IMR-90 (cell line): ENCODE data around the gene SCN4A. TPM values are rescaled to one million over a fixed set of nuclear protein-coding genes. Genes with fewer than 3 reads are reported as not detected.

ENCODE experiments used
- ATAC-seq: fragments of 200-7000 bp; cut with Tn5 transposase; 2 replicates; pipeline ENCODE4 v1.9.1; 2020; ENCODE audit warnings: low read depth, mild to moderate bottlenecking, moderate library complexity
- BruUV-seq: library from RNA; stranded (reverse); fragments of 400-500 nt; replicated peaks from 2 replicates; lab custom pipeline; 2021; lab: Mats Ljungman, UMichigan
- CTCF ChIA-PET: fragments of 300-600 bp; formaldehyde crosslinking; extraction: SDS; loops from one replicate; lab custom pipeline; 2021; ENCODE audit warnings: antibody characterized with exemption; lab: Yijun Ruan, JAX
- POLR2A ChIA-PET: fragments of 300-600 bp; sonication (Branson Sonifier 250); formaldehyde crosslinking; loops from one replicate; lab custom pipeline; 2022; ENCODE audit warnings: antibody characterized with exemption; ENCODE audit not compliant: unreplicated experiment; lab: Charles Lee
- DNase-seq: peaks from one replicate; pipeline ENCODE4 v3.0.0; 2013
- H2AFZ ChIP-seq: replicated peaks from 2 replicates; pipeline ENCODE3; 2013; ENCODE audit warnings: low read length, mild to moderate bottlenecking; ENCODE audit not compliant: poor library complexity
- H2AK5ac ChIP-seq: 2 replicates; pipeline ENCODE4 v1.6.1; 2013; ENCODE audit warnings: low read depth, low read length, inconsistent platforms
- H2AK9ac ChIP-seq: replicated peaks from 2 replicates; pipeline ENCODE3; 2013; ENCODE audit warnings: mild to moderate bottlenecking, low read depth, low read length, moderate library complexity; ENCODE audit not compliant: poor library complexity
- H2BK120ac ChIP-seq: 2 replicates; pipeline ENCODE4 v1.6.1; 2013; ENCODE audit warnings: low read depth, low read length, inconsistent platforms
- H2BK15ac ChIP-seq: 3 replicates; pipeline ENCODE4 v1.6.1; 2013; ENCODE audit warnings: low read depth, low read length, inconsistent platforms
- H2BK20ac ChIP-seq: 2 replicates; pipeline ENCODE4 v1.6.1; 2013; ENCODE audit warnings: low read depth, mild to moderate bottlenecking, inconsistent platforms, low read length, moderate library complexity
- H2BK5ac ChIP-seq: 2 replicates; pipeline ENCODE4 v1.6.1; 2013; ENCODE audit warnings: mild to moderate bottlenecking, low read depth, low read length, inconsistent platforms; ENCODE audit not compliant: poor library complexity, severe bottlenecking
- H3K14ac ChIP-seq: replicated peaks from 2 replicates; pipeline ENCODE4 v1.6.1; 2013; ENCODE audit warnings: low read depth, low read length, inconsistent platforms
- H3K18ac ChIP-seq: 2 replicates; pipeline ENCODE4 v1.6.1; 2013; ENCODE audit warnings: low read depth, low read length, control low read depth
- H3K23ac ChIP-seq: 2 replicates; pipeline ENCODE4 v1.6.1; 2013; ENCODE audit warnings: low read depth, low read length, inconsistent platforms
- H3K27ac ChIP-seq: 2 replicates; pipeline ENCODE4 v1.5.1; 2013; ENCODE audit warnings: mild to moderate bottlenecking, control low read depth, low read length; ENCODE audit not compliant: insufficient read depth
- H3K27me3 ChIP-seq: 2 replicates; pipeline ENCODE4 v1.6.1; 2013; ENCODE audit warnings: low read length; ENCODE audit not compliant: control insufficient read depth, insufficient read depth
- H3K36me3 ChIP-seq: 2 replicates; pipeline ENCODE4 v1.6.1; 2013; ENCODE audit warnings: low read length, mixed read lengths; ENCODE audit not compliant: control insufficient read depth, insufficient read depth
- H3K4ac ChIP-seq: 2 replicates; pipeline ENCODE4 v1.6.1; 2013; ENCODE audit warnings: low read depth, low read length, inconsistent platforms
- H3K4me1 ChIP-seq: 2 replicates; pipeline ENCODE4 v1.6.1; 2013; ENCODE audit warnings: low read length, mixed read lengths; ENCODE audit not compliant: control insufficient read depth, insufficient read depth
- H3K4me2 ChIP-seq: 2 replicates; pipeline ENCODE4 v1.6.1; 2013; ENCODE audit warnings: low read depth, mild to moderate bottlenecking, control low read depth, low read length, moderate library complexity
- H3K4me3 ChIP-seq: 2 replicates; pipeline ENCODE4 v1.5.1; 2013; ENCODE audit warnings: low read depth, mild to moderate bottlenecking, control low read depth, low read length, moderate library complexity; ENCODE audit not compliant: insufficient read depth
- H3K56ac ChIP-seq: 2 replicates; pipeline ENCODE4 v1.6.1; 2013; ENCODE audit warnings: low read length, inconsistent platforms; ENCODE audit not compliant: insufficient read depth; ENCODE audit errors: extremely low read depth
- H3K79me1 ChIP-seq, 2 experiments: 2 replicates each; pipeline ENCODE4 v1.6.1; 2013; ENCODE audit warnings: low read length in 2 of 2, inconsistent platforms in 1 of 2, low read depth in 1 of 2
- H3K9ac ChIP-seq: 2 replicates; pipeline ENCODE4 v1.6.1; 2013; ENCODE audit warnings: low read depth, low read length, control low read depth
- H3K9me1 ChIP-seq: 2 replicates; pipeline ENCODE4 v1.6.1; 2013; ENCODE audit warnings: low read length, inconsistent platforms; ENCODE audit not compliant: insufficient read depth
- H3K9me3 ChIP-seq: 2 replicates; pipeline ENCODE4 v1.6.1; 2013; ENCODE audit warnings: low read length; ENCODE audit not compliant: control insufficient read depth, insufficient read depth
- H4K20me1 ChIP-seq: 2 replicates; pipeline ENCODE4 v1.6.1; 2013; ENCODE audit warnings: low read length, inconsistent platforms; ENCODE audit not compliant: insufficient read depth
- H4K5ac ChIP-seq: 2 replicates; pipeline ENCODE4 v1.6.1; 2013; ENCODE audit warnings: mild to moderate bottlenecking, low read depth, low read length, control low read depth
- H4K8ac ChIP-seq, 2 experiments: 2 replicates each; pipeline ENCODE4 v1.6.1; 2013; ENCODE audit warnings: low read depth in 2 of 2, low read length in 2 of 2, control low read depth in 1 of 2, inconsistent platforms in 1 of 2
- H4K91ac ChIP-seq: 2 replicates; pipeline ENCODE4 v1.6.1; 2013; ENCODE audit warnings: low read depth, low read length, inconsistent platforms; ENCODE audit not compliant: insufficient read depth
- BHLHE40 ChIP-seq: fragments of 150-350 bp; IDR thresholded peaks from 2 replicates; pipeline ENCODE4 v1.6.1; 2016; ENCODE audit warnings: mild to moderate bottlenecking, low read depth, low read length
- CEBPB ChIP-seq: IDR thresholded peaks from 2 replicates; pipeline ENCODE4 v1.6.1; 2012; ENCODE audit warnings: low read depth, low read length, improper control_type of control experiment
- CHD1 ChIP-seq: IDR thresholded peaks from 2 replicates; pipeline ENCODE4 v1.6.1; 2012; ENCODE audit warnings: low read depth, low read length, improper control_type of control experiment
- CTCF ChIP-seq: conservative IDR thresholded peaks from 2 replicates; pipeline ENCODE4 v1.5.1; 2012; ENCODE audit warnings: mild to moderate bottlenecking, low read depth, low read length, improper control_type of control experiment
- ELK1 ChIP-seq: fragments of 150-350 bp; IDR thresholded peaks from 2 replicates; pipeline ENCODE4 v1.6.1; 2016; ENCODE audit warnings: low read depth, mild to moderate bottlenecking, low read length, moderate library complexity, borderline replicate concordance
- FOS ChIP-seq: fragments of 150-350 bp; IDR thresholded peaks from 2 replicates; pipeline ENCODE4 v1.6.1; 2016; ENCODE audit warnings: low read depth, low read length
- MAFK ChIP-seq: IDR thresholded peaks from 2 replicates; pipeline ENCODE4 v1.6.1; 2012; ENCODE audit warnings: low read depth, low read length, improper control_type of control experiment
- MAZ ChIP-seq: IDR thresholded peaks from 2 replicates; pipeline ENCODE4 v1.6.1; 2012; ENCODE audit warnings: low read depth, mild to moderate bottlenecking, low read length, improper control_type of control experiment, moderate library complexity, borderline replicate concordance
- MXI1 ChIP-seq: IDR thresholded peaks from 2 replicates; pipeline ENCODE4 v1.6.1; 2012; ENCODE audit warnings: low read depth, mild to moderate bottlenecking, low read length, moderate library complexity, borderline replicate concordance
- NFE2L2 ChIP-seq: fragments of 150-350 bp; IDR thresholded peaks from 2 replicates; pipeline ENCODE4 v1.6.1; 2016; ENCODE audit warnings: low read depth, mild to moderate bottlenecking, low read length
- POLR2A ChIP-seq: IDR thresholded peaks from 2 replicates; pipeline ENCODE4 v1.6.1; 2012; ENCODE audit warnings: mild to moderate bottlenecking, low read depth, low read length
- RAD21 ChIP-seq: IDR thresholded peaks from 2 replicates; pipeline ENCODE4 v1.6.1; 2012; ENCODE audit warnings: low read length, improper control_type of control experiment
- RCOR1 ChIP-seq: IDR thresholded peaks from 2 replicates; pipeline ENCODE4 v1.6.1; 2012; ENCODE audit warnings: mild to moderate bottlenecking, low read length, improper control_type of control experiment; ENCODE audit not compliant: insufficient replicate concordance
- RFX5 ChIP-seq: IDR thresholded peaks from 2 replicates; pipeline ENCODE4 v1.8.0; 2012; ENCODE audit warnings: low read depth, mild to moderate bottlenecking, low read length, moderate library complexity
- SMC3 ChIP-seq: fragments of 150-350 bp; IDR thresholded peaks from 2 replicates; pipeline ENCODE4 v1.6.1; 2016; ENCODE audit warnings: low read depth, mild to moderate bottlenecking, antibody characterized with exemption, low read length, moderate library complexity
- USF2 ChIP-seq: fragments of 150-350 bp; IDR thresholded peaks from 2 replicates; pipeline ENCODE4 v1.6.1; 2017; ENCODE audit warnings: mild to moderate bottlenecking, antibody characterized with exemption, low read length, low read depth
- WGBS, 2 experiments: methylation state at CpG; one replicate each; pipeline versions ENCODE4 v1.1.5 to v1.1.7; 2013; ENCODE audit warnings: missing lambda C conversion rate in 2 of 2; ENCODE audit not compliant: insufficient read length in 1 of 2; ENCODE audit errors: extremely low coverage in 2 of 2; 5-methylcytosine and 5-hydroxymethylcytosine counted together
- dilution Hi-C: fragments of 300-500 bp; cut with HindIII; formaldehyde crosslinking; loops from one replicate; pipeline ENCODE4 v1.14.3; 2018; ENCODE audit warnings: low sequenced_read_pairs; ENCODE audit not compliant: unreplicated experiment
- in situ Hi-C: fragments of 300-500 bp; cut with MboI; formaldehyde crosslinking; loops from 3 replicates; pipeline ENCODE4 v1.14.3; 2019; ENCODE audit warnings: low sequenced_read_pairs, inconsistent platforms, mixed read lengths
- intact Hi-C: fragments of 100-400 bp; cut with micrococcal nuclease; formaldehyde crosslinking; loops from 2 replicates; pipeline ENCODE4 v1.10.0; 2022
- polyA plus RNA-seq, 3 experiments: library from polyadenylated mRNA; depleted of rRNA; stranded (reverse); fragments of >200 nt; gene quantifications; 2 replicates each; pipeline ENCODE4 v1.2.3, GENCODE V29; 2012; ENCODE audit warnings: low replicate concordance in 1 of 3
- total RNA-seq: library from RNA; depleted of rRNA; stranded (reverse); fragments of >200 nt; gene quantifications from 2 replicates; pipeline ENCODE4 v1.2.3, GENCODE V29; 2012

Gene SCN4A
- total and polyA plus RNA-seq, 2 of the 4 experiments (the other 2 are of a cell fraction): not detected

DNA sequence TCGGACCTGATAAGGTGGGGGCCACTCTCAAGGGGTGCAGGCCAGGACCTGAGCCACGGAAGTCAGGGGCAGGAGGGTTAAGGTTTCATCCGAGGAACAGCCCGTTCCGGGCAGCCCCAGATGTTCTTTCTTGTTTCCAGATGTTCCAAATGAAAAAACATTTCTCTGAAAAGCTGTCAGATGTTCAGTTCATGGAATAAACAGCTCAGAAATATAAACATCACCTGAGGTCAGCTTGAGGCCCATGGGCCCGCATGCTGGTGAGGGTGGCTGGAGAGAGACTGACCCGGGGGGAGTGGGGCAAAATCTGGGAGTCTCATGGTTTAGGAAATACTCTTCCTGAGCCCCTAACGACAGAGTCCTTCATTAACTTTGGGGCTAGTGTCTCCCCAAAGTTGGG, 39.1 kb downstream of the SCN4A start:
- Histone ChIP-seq H3K4me3 (no peak overlapping the region), H4K8ac (no peak overlapping the region), H3K27me3 (peaks cover 44% of the 10 kb centered on the region), H2BK20ac (no peak overlapping the region), H2BK15ac (no peak overlapping the region), H3K79me1 (no peaks in the 10 kb centered on the region), H3K9me3 (no peaks in the 10 kb centered on the region), H3K23ac (no peak overlapping the region), H3K36me3 (no peaks in the 10 kb centered on the region), H2BK120ac (no peak overlapping the region), H2AK5ac (no peak overlapping the region), H2AK9ac (no peak overlapping the region), H3K27ac (no peak overlapping the region), H2AFZ (peak overlapping the region; percentile 43), H3K18ac (no peak overlapping the region), H4K91ac (no peak overlapping the region), H2BK5ac (no peak overlapping the region), H4K20me1 (no peaks in the 10 kb centered on the region), H3K4ac (no peak overlapping the region), H4K5ac (no peak overlapping the region), H3K14ac (no peak overlapping the region), H3K4me2 (no peak overlapping the region), H3K4me1 (no peaks in the 10 kb centered on the region), H3K9me1 (no peaks in the 10 kb centered on the region), H3K56ac (no peak overlapping the region), H3K9ac (no peak overlapping the region)
- in situ Hi-C loops: no loop called here
- WGBS, 2 experiments: no CpG with 5 or more reads among the region's 8 CpGs
- ATAC-seq (no peak), DNase-seq (no peak)
- intact Hi-C loops: no loop called here
- dilution Hi-C loops: no loop called here
- ChIA-PET CTCF (no interaction called here), POLR2A (no interaction called here)
- no TSS peak for BruUV-seq
- no peak for TF ChIP-seq BHLHE40
- TF ChIP-seq NFE2L2: no peak
- no peak for TF ChIP-seq RCOR1
- no peak for TF ChIP-seq POLR2A
- no peak for TF ChIP-seq MAZ
- no peak for TF ChIP-seq RAD21
- no peak for TF ChIP-seq USF2
- TF ChIP-seq RFX5: no peak
- TF ChIP-seq CEBPB: no peak
- no peak for TF ChIP-seq MAFK
- no peak for TF ChIP-seq CHD1
- TF ChIP-seq CTCF: no peak
- TF ChIP-seq SMC3: no peak
- TF ChIP-seq ELK1: no peak
- TF ChIP-seq FOS: no peak
- TF ChIP-seq MXI1: no peak
